Mucosa of rectum (tissue), 2 donors: ENCODE results near the gene FADS6.
A peak's percentile ranks its signal among the peaks of the same experiment; 100 is the strongest.
"Not testable (repeated sequence)": the region's sequence is repeated elsewhere in the genome, so short reads cannot be mapped to it uniquely, and the experiment has no call there.

ENCODE experiments used
- H3K27ac ChIP-seq, 2 donors: one replicate each; pipeline ENCODE4 v1.7.0; 2013; ENCODE audit warnings: inconsistent platforms in 2 of 2, low read depth in 2 of 2, low read length in 2 of 2
- H3K27me3 ChIP-seq, 2 donors: one replicate each; pipeline ENCODE4 v1.7.0; 2013; ENCODE audit warnings: low read length in 2 of 2; ENCODE audit not compliant: control insufficient read depth in 2 of 2, insufficient read depth in 2 of 2
- H3K36me3 ChIP-seq, 2 donors: one replicate each; pipeline ENCODE4 v1.7.0; 2013; ENCODE audit warnings: low read length in 2 of 2; ENCODE audit not compliant: control insufficient read depth in 2 of 2, insufficient read depth in 2 of 2
- H3K4me1 ChIP-seq, 2 donors: one replicate each; pipeline ENCODE4 v1.7.0; 2013; ENCODE audit warnings: low read length in 2 of 2, mild to moderate bottlenecking in 1 of 2; ENCODE audit not compliant: control insufficient read depth in 2 of 2, insufficient read depth in 2 of 2
- H3K4me3 ChIP-seq, 2 donors: one replicate each; pipeline ENCODE4 v1.7.0; 2013; ENCODE audit warnings: low read length in 2 of 2
- H3K9ac ChIP-seq, 2 donors: one replicate each; pipeline ENCODE4 v1.7.0; 2013; ENCODE audit warnings: low read length in 2 of 2, low read depth in 1 of 2, mild to moderate bottlenecking in 1 of 2
- H3K9me3 ChIP-seq, 2 donors: one replicate each; pipeline ENCODE4 v1.7.0; 2013; ENCODE audit warnings: low read length in 2 of 2; ENCODE audit not compliant: control insufficient read depth in 2 of 2
- donor health status: healthy.
- donor health status: Normal muscosa, but diverticular disease.

FADS6 gene

DNA sequence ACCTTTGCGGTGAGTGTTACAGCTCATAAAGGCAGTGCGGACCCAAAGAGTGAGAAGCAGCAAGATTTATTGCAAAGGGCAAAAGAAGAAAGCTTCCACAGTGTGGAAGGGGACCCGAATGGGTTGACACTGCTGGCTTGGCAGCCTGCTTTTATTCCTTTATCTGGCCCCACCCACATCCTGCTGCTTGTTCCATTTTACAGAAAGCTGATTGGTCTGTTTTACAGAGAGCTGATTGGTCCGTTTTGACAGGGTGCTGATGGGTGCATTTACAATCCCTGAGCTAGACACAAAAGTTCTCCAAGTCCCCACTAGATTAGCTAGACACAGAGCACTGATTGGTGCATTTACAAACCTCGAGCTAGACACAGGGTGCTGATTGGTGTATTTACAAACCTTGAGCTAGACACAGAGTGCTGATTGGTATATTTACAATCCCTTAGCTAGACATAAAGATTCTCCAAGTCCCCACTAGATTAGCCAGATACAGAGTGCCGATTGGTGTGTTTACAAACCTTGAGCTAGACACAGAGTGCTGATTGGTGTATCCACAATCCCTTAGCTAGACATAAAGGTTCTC lies 12.9 kb upstream of the FADS6 start:
- H3K9ac ChIP-seq, H3K36me3 ChIP-seq, H3K27me3 ChIP-seq, H3K9me3 ChIP-seq, H3K4me1 ChIP-seq, H3K4me3 ChIP-seq, H3K27ac ChIP-seq: not testable (repeated sequence)

DNA sequence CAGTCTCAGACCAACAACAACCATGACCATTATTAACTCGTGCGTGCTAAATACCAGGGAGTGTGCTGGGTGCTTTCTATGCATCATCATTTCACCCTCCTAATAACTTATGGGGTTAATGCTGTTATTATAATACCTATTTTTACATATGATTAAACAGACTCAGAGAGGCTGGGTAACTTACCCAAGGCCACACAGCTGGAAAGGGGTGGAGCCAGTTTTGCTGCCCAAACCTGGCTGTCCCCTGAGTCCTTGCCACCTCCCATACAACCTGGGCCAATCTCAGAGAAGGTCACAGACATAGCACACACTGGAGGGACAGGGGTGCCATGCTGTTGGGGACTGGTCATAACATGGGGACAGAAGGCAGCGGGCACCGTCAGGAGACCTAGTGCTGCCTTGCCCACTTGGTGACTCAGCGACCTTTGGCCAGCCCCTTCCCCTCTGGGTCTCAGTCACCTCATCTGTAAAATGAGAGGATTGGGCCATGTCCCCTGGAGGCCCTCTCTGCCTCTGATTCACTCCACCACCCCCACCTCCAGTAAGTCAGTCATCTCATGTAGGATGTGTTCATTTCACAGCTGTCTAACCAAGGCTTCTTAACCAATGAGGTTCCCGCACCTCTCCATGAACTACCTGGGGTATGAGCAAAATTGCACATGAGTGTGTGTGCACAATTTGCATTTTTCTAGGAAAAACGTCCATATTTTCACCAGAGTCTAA lies 11.4 kb upstream of the FADS6 start:
- Histone ChIP-seq H3K4me1 (no peaks in the 10 kb centered on the region), H3K4me3 (no peak overlapping the region), H3K36me3 (no peaks in the 10 kb centered on the region), H3K9ac (no peak overlapping the region), H3K27ac (no peak overlapping the region), H3K9me3 (no peaks in the 10 kb centered on the region), H3K27me3 (peaks cover 4 to 7% of the 10 kb centered on the region in 2 donors)

DNA sequence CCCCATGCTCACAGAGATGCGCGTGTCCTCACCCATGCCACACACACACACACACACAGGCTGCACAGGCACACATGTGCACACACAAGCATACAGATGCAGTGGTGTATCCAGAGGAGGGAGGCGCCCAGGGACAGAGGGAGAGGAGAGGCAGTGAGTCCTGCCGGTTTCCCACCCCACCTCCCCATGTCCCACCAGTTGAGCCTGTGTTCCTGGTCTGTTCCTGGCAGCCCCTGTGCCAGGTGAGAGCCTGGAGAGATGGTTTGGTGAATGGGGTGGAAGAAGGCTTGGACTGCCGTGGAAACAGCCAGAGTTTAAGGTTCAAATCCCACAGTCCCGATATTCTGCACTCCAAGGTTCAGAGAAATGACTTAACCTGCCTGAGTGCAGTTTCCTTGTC lies 10.2 kb upstream of the FADS6 start:
- Histone ChIP-seq H3K4me1 (no peaks in the 10 kb centered on the region), H3K27me3 (peaks cover 5 to 7% of the 10 kb centered on the region in 2 donors), H3K4me3 (no peak overlapping the region), H3K36me3 (no peaks in the 10 kb centered on the region), H3K9me3 (no peaks in the 10 kb centered on the region), H3K27ac (no peak overlapping the region), H3K9ac (no peak overlapping the region)

DNA sequence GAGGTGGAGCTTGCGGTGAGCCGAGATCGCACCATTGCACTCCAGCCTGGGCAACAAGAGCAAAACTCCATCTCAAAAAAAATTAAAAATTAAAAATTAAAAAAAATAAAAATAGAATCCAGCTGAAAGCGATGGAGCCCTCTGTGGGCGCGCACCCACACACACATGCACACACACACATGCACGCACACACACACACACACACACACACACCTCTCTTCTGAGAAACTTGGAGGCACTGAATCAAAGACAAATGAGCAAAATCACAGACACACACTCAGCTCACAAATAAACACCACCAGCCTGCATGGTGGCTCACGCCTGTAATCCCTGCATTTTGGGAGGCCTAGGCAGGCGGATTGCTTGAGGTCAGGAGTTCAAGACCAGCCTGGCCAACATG lies 9.6 kb upstream of the FADS6 start:
- H3K27me3 ChIP-seq, result peaks cover 5 to 7% of the 10 kb centered on the region in 2 donors
- H3K36me3 ChIP-seq, result no peaks in the 10 kb centered on the region
- H3K27ac ChIP-seq, result no peak overlapping the region
- no peak overlapping the region for H3K4me3 ChIP-seq
- H3K9ac ChIP-seq, result no peak overlapping the region
- no peaks in the 10 kb centered on the region for H3K9me3 ChIP-seq
- H3K4me1 ChIP-seq, result no peaks in the 10 kb centered on the region

DNA sequence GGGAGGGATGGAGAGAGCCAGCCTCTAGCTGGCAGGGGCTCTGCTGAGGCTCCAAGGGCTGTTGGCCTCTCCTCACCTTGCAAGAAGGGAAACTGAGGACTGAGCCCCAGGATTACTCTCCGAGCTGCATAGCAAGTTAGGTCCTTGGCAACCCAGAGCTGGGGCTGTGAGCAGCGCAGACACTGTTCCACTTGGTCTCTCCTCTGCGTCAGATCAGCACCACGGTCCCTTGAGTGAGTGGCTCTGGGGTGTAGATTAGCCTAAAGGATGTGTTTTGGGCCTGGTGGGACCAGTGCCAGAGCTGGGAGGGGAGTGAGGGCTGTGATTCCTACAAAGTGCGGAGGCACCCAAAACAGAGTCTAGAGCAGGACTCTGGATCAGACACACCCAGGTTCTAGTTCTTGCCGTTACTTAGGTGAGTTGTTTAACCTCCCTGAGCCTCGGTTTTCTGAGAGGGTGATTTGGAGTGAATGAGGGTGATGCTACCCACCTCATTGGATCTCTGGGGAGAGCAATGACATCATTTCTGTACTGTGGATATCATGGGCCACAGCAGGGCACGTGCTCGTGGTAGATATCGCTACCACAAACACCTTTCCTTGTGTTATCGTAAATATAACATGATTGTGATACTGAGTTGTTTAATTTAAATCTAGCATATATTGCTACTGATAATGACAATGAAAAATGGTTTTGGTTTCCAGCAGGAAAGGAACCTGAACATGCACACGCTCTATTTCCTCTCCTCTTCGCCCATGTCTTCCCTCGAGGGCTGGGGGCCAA lies 8.1 kb upstream of the FADS6 start:
- H3K27me3 ChIP-seq, result peaks cover 5 to 7% of the 10 kb centered on the region in 2 donors
- H3K27ac ChIP-seq, result no peak overlapping the region
- H3K4me3 ChIP-seq, result no peak overlapping the region
- H3K4me1 ChIP-seq, result no peaks in the 10 kb centered on the region
- no peak overlapping the region for H3K9ac ChIP-seq
- H3K9me3 ChIP-seq, result no peaks in the 10 kb centered on the region
- no peaks in the 10 kb centered on the region for H3K36me3 ChIP-seq

DNA sequence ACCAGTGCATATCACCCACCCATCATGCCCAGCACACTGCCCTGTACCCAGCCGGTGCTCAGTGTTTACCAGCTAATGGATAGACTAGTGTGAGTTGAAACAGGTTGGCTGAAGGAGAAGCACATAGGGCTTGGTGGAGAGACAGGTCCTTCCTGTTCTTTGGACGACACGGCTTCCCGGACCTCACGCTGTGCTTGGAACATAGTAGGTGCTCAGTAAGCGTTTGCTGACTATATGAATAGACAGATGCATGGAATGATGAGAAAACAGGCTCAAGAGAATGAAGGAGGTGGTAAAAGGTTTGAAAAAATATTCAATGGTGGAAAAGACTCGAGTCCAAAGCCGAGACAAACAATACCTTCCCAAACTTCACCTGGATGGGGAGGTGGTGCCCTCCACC lies 6.8 kb upstream of the FADS6 start:
- Histone ChIP-seq H3K27me3 (peaks cover 9 to 12% of the 10 kb centered on the region in 2 donors), H3K4me3 (no peak overlapping the region), H3K27ac (no peak overlapping the region), H3K36me3 (no peaks in the 10 kb centered on the region), H3K9ac (no peak overlapping the region), H3K9me3 (no peaks in the 10 kb centered on the region), H3K4me1 (no peaks in the 10 kb centered on the region)

DNA sequence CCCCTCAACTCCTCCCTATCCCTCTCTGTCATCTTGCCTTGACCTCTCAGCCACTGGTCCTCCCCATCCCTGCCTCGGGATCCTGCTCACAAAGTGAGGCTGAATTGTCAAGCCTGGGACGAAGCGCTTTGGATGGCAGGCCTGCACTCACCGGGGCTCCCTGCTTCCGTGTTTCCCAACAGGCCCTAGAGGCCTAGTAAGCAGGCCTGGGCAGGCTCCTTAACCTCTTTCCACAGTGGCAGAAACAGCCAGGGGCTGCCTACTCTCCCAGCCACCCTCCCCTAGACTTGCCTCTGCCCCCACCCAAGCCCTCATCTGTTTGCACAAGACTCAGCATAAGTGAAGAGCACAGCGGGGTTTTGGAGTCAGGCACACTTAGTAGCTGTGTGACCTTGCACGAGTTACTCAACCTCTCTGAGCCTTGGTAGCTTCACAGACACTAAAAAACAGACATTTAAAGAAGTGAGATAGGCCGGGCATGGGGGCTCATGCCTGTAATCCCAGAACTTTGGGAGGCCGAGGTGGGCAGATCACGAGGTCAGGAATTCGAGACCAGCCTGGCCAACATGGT lies 5.0 kb upstream of the FADS6 start:
- no peaks in the 10 kb centered on the region for H3K4me1 ChIP-seq

DNA sequence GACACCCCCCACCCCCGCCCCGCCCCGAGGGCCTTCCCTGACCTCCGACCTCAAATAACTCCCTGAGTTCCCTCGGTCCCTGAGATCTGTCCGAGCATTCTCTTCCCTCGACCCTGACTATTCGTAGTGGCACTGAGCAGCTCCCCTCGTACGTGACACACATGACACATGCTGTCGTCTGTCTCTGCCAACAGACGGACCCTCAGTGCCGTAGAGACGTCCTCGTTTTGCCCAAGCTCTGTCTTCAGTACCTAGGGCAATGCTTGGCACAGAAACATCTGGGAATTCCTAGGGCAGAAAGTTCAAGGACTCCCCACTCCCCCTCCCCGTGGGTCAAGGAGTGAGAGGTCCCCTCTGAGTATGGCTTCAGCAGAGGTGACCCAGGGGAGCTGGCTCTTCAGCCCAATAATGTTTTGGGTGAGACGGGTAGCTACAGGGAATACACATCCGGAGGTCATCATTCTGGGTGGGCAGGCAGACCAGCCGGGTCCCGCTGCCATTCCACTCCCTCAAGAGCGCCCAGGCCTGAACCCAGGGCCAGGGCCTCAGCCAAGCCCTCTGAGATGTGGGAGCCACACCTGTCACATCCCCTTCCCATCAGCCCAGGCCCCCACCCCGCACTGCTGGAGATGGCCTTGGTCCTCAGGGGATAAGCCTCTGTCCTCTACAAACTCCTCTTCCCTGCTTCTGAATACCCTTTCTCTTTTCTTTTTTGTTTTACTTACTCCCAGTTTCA lies 671 bp upstream of the FADS6 start:
- Histone ChIP-seq H3K36me3 (no peaks in the 10 kb centered on the region), H3K4me1 (peaks cover 0 to 4% of the 10 kb centered on the region in 2 donors), H3K9me3 (no peaks in the 10 kb centered on the region), H3K4me3 (no peak overlapping the region), H3K27ac (no peak overlapping the region), H3K27me3 (peaks cover 25 to 34% of the 10 kb centered on the region in 2 donors), H3K9ac (no peak overlapping the region)

More for the DNA sequence above, 5.0 kb upstream of the FADS6 start:
- Histone ChIP-seq H3K9ac (no peak overlapping the region), H3K4me3 (no peak overlapping the region), H3K36me3 (no peaks in the 10 kb centered on the region), H3K27ac (no peak overlapping the region), H3K9me3 (no peaks in the 10 kb centered on the region), H3K27me3 (peaks cover 16 to 18% of the 10 kb centered on the region in 2 donors)

DNA sequence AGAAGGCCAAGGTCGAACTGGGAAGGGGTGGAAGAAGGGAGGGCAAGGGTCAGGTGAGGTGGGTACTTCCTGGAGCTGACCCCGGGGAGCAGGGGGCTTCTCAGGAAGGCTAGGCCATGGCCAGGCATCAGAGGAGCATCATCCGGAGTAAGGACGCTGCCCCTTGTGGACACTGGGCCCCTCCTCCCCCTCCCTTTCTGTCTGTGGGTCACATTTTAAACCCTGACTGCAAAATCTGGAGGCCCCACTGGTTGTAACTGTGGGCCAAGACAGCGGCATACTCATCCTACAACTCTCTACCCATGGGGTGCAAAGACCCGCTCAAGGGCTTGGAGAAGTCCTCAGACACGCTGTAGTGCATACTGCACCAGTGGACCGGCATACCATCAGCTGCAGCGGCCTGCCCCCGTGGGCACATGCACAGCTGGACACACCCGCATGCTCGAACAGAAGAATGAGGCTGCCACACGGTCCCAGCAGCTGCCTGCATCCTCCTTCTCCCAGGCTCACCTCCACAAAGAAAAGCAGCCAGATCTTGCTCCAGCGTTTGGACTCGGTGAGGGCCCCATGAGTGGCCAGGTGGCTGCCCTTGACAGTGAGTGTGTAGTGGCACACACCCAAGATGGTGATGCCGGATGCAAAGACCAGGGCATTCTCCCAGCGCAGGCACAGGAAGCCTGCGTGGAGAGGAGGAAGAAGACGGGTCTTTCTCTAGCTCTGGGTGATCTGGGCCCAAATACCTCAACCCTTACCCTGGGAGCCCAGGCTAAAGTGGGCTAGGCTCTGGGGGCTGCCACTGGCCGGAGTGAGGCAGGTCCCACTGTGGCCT lies 1.2 kb downstream of the FADS6 start:
- Histone ChIP-seq H3K4me1 (peaks cover 0 to 4% of the 10 kb centered on the region in 2 donors), H3K27me3 (peaks cover 29 to 34% of the 10 kb centered on the region in 2 donors), H3K9me3 (no peaks in the 10 kb centered on the region), H3K9ac (no peak overlapping the region), H3K36me3 (no peaks in the 10 kb centered on the region), H3K27ac (no peak overlapping the region), H3K4me3 (peak overlapping the region in 1 of 2 donors; percentile 43)
